Measurements from ENCODE around the gene CCBE1.

GRCh38 chr18:59715445-59715844 lies 18.2 kb upstream of the CCBE1 start:
- TF ChIP-seq CTCF (conservative IDR thresholded peaks at IDR 0.05): no peak
- TF ChIP-seq ZFX (IDR thresholded peaks at IDR 0.05): no peak

All from C4-2B (cell line).